HepG2 (cell line): ENCODE measurements around the gene SOBP. TPM values are rescaled to one million over a fixed set of nuclear protein-coding genes. Genes with fewer than 3 reads are reported as not detected.

ENCODE experiments used
- ATAC-seq: fragments of 200-7000 bp; cut with Tn5 transposase; 3 replicates; pipeline ENCODE4 v1.9.1; 2020; ENCODE audit warnings: mild to moderate bottlenecking, moderate library complexity
- BruUV-seq: library from RNA; stranded (reverse); fragments of 400-500 nt; replicated peaks from 2 replicates; lab custom pipeline; 2021; lab: Mats Ljungman, UMichigan
- CTCF ChIA-PET: fragments of 300-600 bp; formaldehyde crosslinking; extraction: SDS; loops from one replicate; lab custom pipeline; 2021; ENCODE audit warnings: low total read pairs, inconsistent platforms, low intra/inter-chr PET ratio; lab: Yijun Ruan, JAX
- POLR2A ChIA-PET: fragments of 350-600 bp; sonication (Branson Sonifier 250); formaldehyde crosslinking; loops from one replicate; lab custom pipeline; 2020; ENCODE audit warnings: antibody characterized with exemption, inconsistent platforms; lab: Yijun Ruan, JAX
- DNase-seq: peaks from one replicate; pipeline ENCODE4 v3.0.0-alpha.2; 2015; ENCODE audit warnings: low spot score
- FAIRE-seq: peaks from 3 replicates; lab custom pipeline; 2011; peaks lifted over from hg19 to GRCh38; lab: Jason Lieb, UNC
- H2AFZ ChIP-seq: one replicate; pipeline ENCODE4 v1.6.1; 2011; ENCODE audit warnings: low read length, inconsistent platforms
- H3K27ac ChIP-seq: fragments of 300-600 bp; 3 replicates; pipeline ENCODE4 v1.8.0; 2011; ENCODE audit warnings: mixed run types, mild to moderate bottlenecking, mixed read lengths, low read length, inconsistent platforms; ENCODE audit not compliant: insufficient read depth; ENCODE audit errors: extremely low read length
- H3K27me3 ChIP-seq, 2 experiments: fragments of 200-600 bp in 1 of 2; 2 replicates in 1 of 2; 3 replicates in 1 of 2; pipeline versions ENCODE4 v1.6.0 to v1.8.0; 2011; ENCODE audit warnings: low read length in 2 of 2, mild to moderate bottlenecking in 2 of 2, moderate library complexity in 2 of 2, inconsistent platforms in 1 of 2; ENCODE audit not compliant: insufficient read depth in 2 of 2, control insufficient read depth in 1 of 2
- H3K36me3 ChIP-seq, 2 experiments: fragments of 200-600 bp in 1 of 2; replicated peaks in 1 of 2; 2 replicates in 1 of 2; 3 replicates in 1 of 2; pipeline versions ENCODE4 v1.5.1 to v1.8.0; 2011; ENCODE audit warnings: low read length in 2 of 2, inconsistent platforms in 1 of 2; ENCODE audit not compliant: insufficient read depth in 2 of 2, control insufficient read depth in 1 of 2
- H3K4me1 ChIP-seq: 2 replicates; pipeline ENCODE4 v1.5.1; 2012; ENCODE audit warnings: low read length, inconsistent platforms; ENCODE audit not compliant: insufficient read depth
- H3K4me2 ChIP-seq: 2 replicates; pipeline ENCODE4 v1.6.0; 2011; ENCODE audit warnings: low read depth, low read length, inconsistent platforms
- H3K4me3 ChIP-seq, 3 experiments: fragments of 200-600 bp in 1 of 3; sonication (generic), shearing (Covaris generic) in 1 of 3; replicated peaks in 1 of 3; 2 replicates each; pipeline ENCODE4 v1.5.1; 2011 to 2016; ENCODE audit warnings: low read length in 3 of 3, inconsistent platforms in 2 of 3, low read depth in 2 of 3, mild to moderate bottlenecking in 2 of 3, control low read depth in 1 of 3, mixed read lengths in 1 of 3; ENCODE audit not compliant: insufficient read depth in 1 of 3
- H3K79me2 ChIP-seq: one replicate; pipeline ENCODE4 v1.6.1; 2011; ENCODE audit warnings: low read length, inconsistent platforms; ENCODE audit not compliant: insufficient read depth
- H3K9ac ChIP-seq: 2 replicates; pipeline ENCODE4 v1.6.0; 2011; ENCODE audit warnings: mild to moderate bottlenecking, low read depth, low read length, inconsistent platforms; ENCODE audit not compliant: insufficient read depth
- H3K9me3 ChIP-seq: 2 replicates; pipeline ENCODE4 v1.5.1; 2012; ENCODE audit warnings: mild to moderate bottlenecking, low read length
- H4K20me1 ChIP-seq: 2 replicates; pipeline ENCODE4 v1.6.0; 2011; ENCODE audit warnings: inconsistent platforms, mild to moderate bottlenecking, low read length, moderate library complexity; ENCODE audit not compliant: insufficient read depth
- HNRNPUL1 ChIP-seq: fragments of 200-400 bp; formaldehyde crosslinking; IDR thresholded peaks from 2 replicates; pipeline ENCODE4 v1.6.1; 2017; ENCODE audit warnings: low read depth, mild to moderate bottlenecking, low read length, moderate library complexity
- ISX ChIP-seq: sonication (generic); formaldehyde crosslinking; conservative IDR thresholded peaks from 2 replicates; pipeline ENCODE4 v1.5.0; 2020; ENCODE audit warnings: missing genetic modification reagents
- POLR2G ChIP-seq: fragments of 200-400 bp; formaldehyde crosslinking; IDR thresholded peaks from 2 replicates; pipeline ENCODE4 v1.6.1; 2018; ENCODE audit warnings: mild to moderate bottlenecking, low read depth, low read length, moderate library complexity
- ZNF160 ChIP-seq: sonication (generic); formaldehyde crosslinking; IDR thresholded peaks from 2 replicates; pipeline ENCODE4 v1.8.0; 2022; ENCODE audit warnings: mild to moderate bottlenecking, inconsistent platforms, missing genetic modification reagents
- ZNF382 ChIP-seq: sonication (generic); formaldehyde crosslinking; IDR thresholded peaks from 2 replicates; pipeline ENCODE4 v1.5.0; 2020; ENCODE audit warnings: missing genetic modification reagents, mild to moderate bottlenecking, borderline replicate concordance
- ZNF891 ChIP-seq: sonication (generic); formaldehyde crosslinking; IDR thresholded peaks from 2 replicates; pipeline ENCODE4 v1.5.0; 2020; ENCODE audit warnings: mild to moderate bottlenecking, missing genetic modification reagents
- whole genome bisulfite sequencing: methylation state at CpG from one replicate; pipeline ENCODE4 v1.1.6; 2017; ENCODE audit warnings: low lambda C conversion rate; 5-methylcytosine and 5-hydroxymethylcytosine counted together
- in situ Hi-C: cut with HindIII; loops from 2 replicates; pipeline ENCODE4 v1.10.0; 2017; ENCODE audit warnings: low pct_unique_long_range_greater_than_20kb; ENCODE audit not compliant: extremely low pct_ligation_motif_present
- intact Hi-C: fragments of 100-400 bp; cut with micrococcal nuclease; formaldehyde crosslinking; loops from one replicate; pipeline ENCODE4 v1.10.0; 2022; ENCODE audit not compliant: unreplicated experiment
- polyA plus RNA-seq, 8 experiments: library from polyadenylated mRNA; depleted of rRNA in 3 of 8; stranded (reverse) in 7 of 8; unstranded in 1 of 8; fragments of >200 nt; fragmentation: Illumina TruSeq in 4 of 8; extraction: Trizol in 4 of 8; gene quantifications; 2 replicates each; pipeline versions ENCODE4 v1.2.1 to v1.2.3, GENCODE V29; 2011 to 2016; ENCODE audit warnings: low read depth in 4 of 8, missing spikeins in 1 of 8, mixed read lengths in 1 of 8; ENCODE audit not compliant: insufficient read depth in 1 of 8
- total RNA-seq, 5 experiments: library from RNA; depleted of rRNA; stranded (reverse); fragments of >200 nt; fragmentation: Illumina TruSeq; extraction: Trizol; gene quantifications; 2 replicates each; pipeline ENCODE4 v1.2.3, GENCODE V29; 2016; ENCODE audit warnings: low read depth in 1 of 5
- TF ChIP-seq, protein P1 (sequence below): sonication (generic); formaldehyde crosslinking; IDR thresholded peaks from 2 replicates; pipeline ENCODE4 v1.4.0; 2020; ENCODE audit warnings: missing genetic modification reagents, borderline replicate concordance
- TF ChIP-seq, protein P2 (sequence below): sonication (generic); formaldehyde crosslinking; IDR thresholded peaks from 2 replicates; pipeline ENCODE4 v1.8.0; 2022; ENCODE audit warnings: missing genetic modification reagents, mild to moderate bottlenecking, moderate library complexity, borderline replicate concordance
- TF ChIP-seq, protein P3 (sequence below): IDR thresholded peaks from 2 replicates; pipeline ENCODE4 v1.6.1; 2016; ENCODE audit warnings: missing compliant biosample characterization, missing genetic modification reagents, borderline replicate concordance
- TF ChIP-seq, protein P4 (sequence below): sonication (generic); formaldehyde crosslinking; IDR thresholded peaks from 2 replicates; pipeline ENCODE4 v1.8.0; 2022; ENCODE audit warnings: low read depth, missing genetic modification reagents
- TF ChIP-seq, protein P5 (sequence below): sonication (generic); formaldehyde crosslinking; IDR thresholded peaks from 2 replicates; pipeline ENCODE4 v1.5.0; 2020; ENCODE audit warnings: missing genetic modification reagents, mild to moderate bottlenecking, borderline replicate concordance

Gene SOBP
- total and polyA plus RNA-seq, 2 of the 13 experiments (the other 11 are each of a cell fraction or from before 2014, with no cell fraction given), result 1.5 to 6.9 TPM

DNA sequence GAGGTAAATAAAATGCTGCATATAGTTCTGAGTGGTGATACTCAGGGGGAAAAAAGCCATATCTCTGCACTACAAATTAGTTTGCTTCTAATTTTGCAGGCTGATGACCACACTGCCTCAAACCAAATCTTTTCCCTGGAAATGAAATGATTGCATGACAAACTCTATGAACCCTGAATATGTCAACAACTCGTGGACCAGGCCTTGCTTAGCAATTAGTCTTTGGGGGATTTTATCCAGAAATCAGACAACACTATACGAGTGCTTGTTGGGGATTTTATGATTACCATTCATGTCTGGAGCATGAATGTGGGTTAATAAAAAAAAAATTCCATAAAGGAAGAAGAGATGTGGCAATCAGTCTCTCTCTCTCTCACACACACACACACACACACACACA, 42.0 kb downstream of the SOBP start:
- DNase-seq (no peak), ATAC-seq (no peak), FAIRE-seq (no peak)
- H2AFZ ChIP-seq, result no peak overlapping the region
- H3K79me2 ChIP-seq, result peaks cover 4% of the 10 kb centered on the region
- no peak overlapping the region for H3K9ac ChIP-seq
- BruUV-seq, result no TSS peak
- CTCF ChIA-PET, result no interaction called here
- in situ Hi-C loops, result loop anchor here (5.0 kb wide), 1 partner anchor 35 kb away; no protein-coding TSS in a partner anchor
- 96% methylated on average over 2 of the region's 2 CpGs for WGBS
- no peak overlapping the region for H3K27ac ChIP-seq
- POLR2A ChIA-PET, result no interaction called here
- no peak overlapping the region for H3K4me3 ChIP-seq
- intact Hi-C loops, result no loop called here
- H3K9me3 ChIP-seq, result no peaks in the 10 kb centered on the region
- no peaks in the 10 kb centered on the region for H4K20me1 ChIP-seq
- TF ChIP-seq ZNF891, result no peak
- TF ChIP-seq ZNF160 (CRISPR knock-in tag), result no peak
- TF ChIP-seq, all 625 proteins: peak for 0
- Histone ChIP-seq H3K4me2 (no peak overlapping the region), H3K27me3 (no peaks in the 10 kb centered on the region), H3K36me3 (peaks cover 9 to 25% of the 10 kb centered on the region in 2 experiments; a peak in 4 of 5 replicates), H3K4me1 (no peaks in the 10 kb centered on the region)

DNA sequence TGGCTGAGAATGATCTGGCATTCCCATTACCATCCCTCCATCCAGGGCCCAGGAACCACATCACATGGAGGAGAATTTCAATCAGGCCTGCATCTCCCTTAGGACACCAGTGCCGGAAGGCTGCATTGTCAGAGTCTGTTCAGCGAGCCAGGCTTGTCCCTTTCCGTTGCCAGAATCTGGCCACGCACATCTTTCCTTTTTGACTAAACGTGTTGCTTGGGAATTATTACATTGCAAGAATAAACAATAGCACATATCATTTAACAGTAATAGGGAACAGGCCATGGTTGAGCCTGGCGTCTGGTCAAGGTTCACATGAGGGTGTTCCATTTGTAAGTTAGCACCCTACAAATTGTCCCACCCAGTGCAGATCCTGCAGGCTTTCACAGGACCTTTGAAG, 42.8 kb downstream of the SOBP start:
- no peaks in the 10 kb centered on the region for H3K4me1 ChIP-seq
- H4K20me1 ChIP-seq, result no peaks in the 10 kb centered on the region
- H3K36me3 ChIP-seq, result peaks cover 9 to 22% of the 10 kb centered on the region in 2 experiments; a peak in 4 of 5 replicates
- H3K9ac ChIP-seq, result no peak overlapping the region
- ChIA-PET POLR2A (no interaction called here), CTCF (no interaction called here)
- in situ Hi-C loops, result loop anchor here (5.0 kb wide), 1 partner anchor 35 kb away; no protein-coding TSS in a partner anchor
- H3K27me3 ChIP-seq, result no peaks in the 10 kb centered on the region
- WGBS, result 93% methylated on average over 6 of the region's 6 CpGs
- H3K27ac ChIP-seq, result no peak overlapping the region
- no TSS peak for BruUV-seq
- ATAC-seq, result no peak
- no peak for FAIRE-seq
- DNase-seq, result no peak
- H3K4me2 ChIP-seq, result no peak overlapping the region
- H3K79me2 ChIP-seq, result peaks cover 2% of the 10 kb centered on the region
- no peaks in the 10 kb centered on the region for H3K9me3 ChIP-seq
- H2AFZ ChIP-seq, result no peak overlapping the region
- H3K4me3 ChIP-seq, result no peak overlapping the region
- intact Hi-C loops, result no loop called here
- TF ChIP-seq ZNF382, result no peak
- TF ChIP-seq, protein P1, sequence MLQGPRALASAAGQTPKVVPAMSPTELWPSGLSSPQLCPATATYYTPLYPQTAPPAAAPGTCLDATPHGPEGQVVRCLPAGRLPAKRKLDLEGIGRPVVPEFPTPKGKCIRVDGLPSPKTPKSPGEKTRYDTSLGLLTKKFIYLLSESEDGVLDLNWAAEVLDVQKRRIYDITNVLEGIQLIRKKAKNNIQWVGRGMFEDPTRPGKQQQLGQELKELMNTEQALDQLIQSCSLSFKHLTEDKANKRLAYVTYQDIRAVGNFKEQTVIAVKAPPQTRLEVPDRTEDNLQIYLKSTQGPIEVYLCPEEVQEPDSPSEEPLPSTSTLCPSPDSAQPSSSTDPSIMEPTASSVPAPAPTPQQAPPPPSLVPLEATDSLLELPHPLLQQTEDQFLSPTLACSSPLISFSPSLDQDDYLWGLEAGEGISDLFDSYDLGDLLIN (CRISPR knock-in tag), result no peak
- TF ChIP-seq, protein P2, sequence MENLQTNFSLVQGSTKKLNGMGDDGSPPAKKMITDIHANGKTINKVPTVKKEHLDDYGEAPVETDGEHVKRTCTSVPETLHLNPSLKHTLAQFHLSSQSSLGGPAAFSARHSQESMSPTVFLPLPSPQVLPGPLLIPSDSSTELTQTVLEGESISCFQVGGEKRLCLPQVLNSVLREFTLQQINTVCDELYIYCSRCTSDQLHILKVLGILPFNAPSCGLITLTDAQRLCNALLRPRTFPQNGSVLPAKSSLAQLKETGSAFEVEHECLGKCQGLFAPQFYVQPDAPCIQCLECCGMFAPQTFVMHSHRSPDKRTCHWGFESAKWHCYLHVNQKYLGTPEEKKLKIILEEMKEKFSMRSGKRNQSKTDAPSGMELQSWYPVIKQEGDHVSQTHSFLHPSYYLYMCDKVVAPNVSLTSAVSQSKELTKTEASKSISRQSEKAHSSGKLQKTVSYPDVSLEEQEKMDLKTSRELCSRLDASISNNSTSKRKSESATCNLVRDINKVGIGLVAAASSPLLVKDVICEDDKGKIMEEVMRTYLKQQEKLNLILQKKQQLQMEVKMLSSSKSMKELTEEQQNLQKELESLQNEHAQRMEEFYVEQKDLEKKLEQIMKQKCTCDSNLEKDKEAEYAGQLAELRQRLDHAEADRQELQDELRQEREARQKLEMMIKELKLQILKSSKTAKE (CRISPR knock-in tag), result no peak
- no peak for TF ChIP-seq POLR2G
- TF ChIP-seq, protein P3, sequence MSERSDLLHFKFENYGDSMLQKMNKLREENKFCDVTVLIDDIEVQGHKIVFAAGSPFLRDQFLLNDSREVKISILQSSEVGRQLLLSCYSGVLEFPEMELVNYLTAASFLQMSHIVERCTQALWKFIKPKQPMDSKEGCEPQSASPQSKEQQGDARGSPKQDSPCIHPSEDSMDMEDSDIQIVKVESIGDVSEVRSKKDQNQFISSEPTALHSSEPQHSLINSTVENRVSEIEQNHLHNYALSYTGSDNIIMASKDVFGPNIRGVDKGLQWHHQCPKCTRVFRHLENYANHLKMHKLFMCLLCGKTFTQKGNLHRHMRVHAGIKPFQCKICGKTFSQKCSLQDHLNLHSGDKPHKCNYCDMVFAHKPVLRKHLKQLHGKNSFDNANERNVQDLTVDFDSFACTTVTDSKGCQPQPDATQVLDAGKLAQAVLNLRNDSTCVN (CRISPR knock-in tag), result no peak
- TF ChIP-seq, protein P4, sequence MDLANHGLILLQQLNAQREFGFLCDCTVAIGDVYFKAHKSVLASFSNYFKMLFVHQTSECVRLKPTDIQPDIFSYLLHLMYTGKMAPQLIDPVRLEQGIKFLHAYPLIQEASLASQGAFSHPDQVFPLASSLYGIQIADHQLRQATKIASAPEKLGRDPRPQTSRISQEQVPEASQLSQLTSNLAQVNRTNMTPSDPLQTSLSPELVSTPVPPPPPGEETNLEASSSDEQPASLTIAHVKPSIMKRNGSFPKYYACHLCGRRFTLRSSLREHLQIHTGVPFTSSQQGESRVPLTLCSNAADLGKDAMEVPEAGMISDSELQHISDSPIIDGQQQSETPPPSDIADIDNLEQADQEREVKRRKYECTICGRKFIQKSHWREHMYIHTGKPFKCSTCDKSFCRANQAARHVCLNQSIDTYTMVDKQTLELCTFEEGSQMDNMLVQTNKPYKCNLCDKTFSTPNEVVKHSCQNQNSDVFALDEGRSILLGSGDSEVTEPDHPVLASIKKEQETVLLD, result no peak
- TF ChIP-seq HNRNPUL1, result no peak
- TF ChIP-seq, protein P5, sequence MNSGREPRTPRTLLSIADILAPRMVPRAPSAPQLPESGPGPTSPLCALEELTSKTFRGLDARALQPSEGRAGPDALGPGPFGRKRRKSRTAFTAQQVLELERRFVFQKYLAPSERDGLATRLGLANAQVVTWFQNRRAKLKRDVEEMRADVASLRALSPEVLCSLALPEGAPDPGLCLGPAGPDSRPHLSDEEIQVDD, result no peak
- TF ChIP-seq ISX, result no peak
